Sigmoid colon (tissue), 7 donors: ENCODE measurements around the gene UNKL. TPM values are rescaled to one million over a fixed set of nuclear protein-coding genes. Genes with fewer than 3 reads are reported as not detected.

Source experiments
- DNase-seq: peaks from one replicate; pipeline ENCODE4 v3.0.0-alpha.2; 2019
- H3K27ac ChIP-seq, 4 donors: fragments of 200-600 bp; sonication (generic); one replicate each; pipeline ENCODE4 v1.5.1; 2016 to 2019; ENCODE audit warnings: mild to moderate bottlenecking in 1 of 4
- H3K27me3 ChIP-seq, 3 donors: fragments of 200-600 bp; sonication (generic); one replicate each; pipeline ENCODE4 v1.5.1; 2019; ENCODE audit warnings: mild to moderate bottlenecking in 1 of 3
- H3K36me3 ChIP-seq, 4 donors: fragments of 200-600 bp; sonication (generic); one replicate each; pipeline ENCODE4 v1.5.1; 2016 to 2019
- H3K4me1 ChIP-seq, 4 donors: fragments of 200-600 bp; sonication (generic); one replicate each; pipeline ENCODE4 v1.5.1; 2017 to 2019
- H3K4me3 ChIP-seq, 4 donors: fragments of 200-600 bp; sonication (generic); one replicate each; pipeline ENCODE4 v1.5.1; 2017 to 2019; ENCODE audit warnings: mild to moderate bottlenecking in 2 of 4, moderate library complexity in 1 of 4
- H3K9me3 ChIP-seq, 4 donors: fragments of 200-600 bp in 3 of 4; sonication (generic) in 3 of 4; one replicate each; pipeline versions ENCODE4 v1.5.1 to v1.6.1; 2013 to 2019
- CTCF ChIP-seq, 4 experiments: fragments of 450-650 bp in 3 of 4; fragments of 200-600 bp in 1 of 4; IDR thresholded peaks; one replicate each; pipeline ENCODE4 v1.5.1; 2016 to 2019; ENCODE audit warnings: antibody characterized with exemption in 4 of 4, mild to moderate bottlenecking in 3 of 4, moderate library complexity in 2 of 4
- EP300 ChIP-seq, 4 donors: sonication (generic); formaldehyde crosslinking; IDR thresholded peaks; one replicate each; pipeline ENCODE4 v1.6.1; 2017; ENCODE audit warnings: antibody characterized with exemption in 4 of 4
- POLR2A ChIP-seq, 2 donors: fragments of 450-650 bp; IDR thresholded peaks; one replicate each; pipeline ENCODE4 v1.6.1; 2016; ENCODE audit warnings: antibody characterized with exemption in 2 of 2, mild to moderate bottlenecking in 2 of 2, moderate library complexity in 2 of 2
- POLR2AphosphoS5 ChIP-seq, 4 donors: sonication (generic); formaldehyde crosslinking; IDR thresholded peaks; one replicate each; pipeline ENCODE4 v1.6.1; 2017; ENCODE audit warnings: antibody characterized with exemption in 4 of 4
- WGBS, 2 donors: extraction: QIAGEN DNeasy Blood & Tissue Kit; methylation state at CpG; one replicate each; pipeline ENCODE4 v1.1.7; 2013; 5-methylcytosine and 5-hydroxymethylcytosine counted together
- intact Hi-C: fragments of 100-400 bp; cut with DNase I; formaldehyde crosslinking; loops from one replicate; pipeline ENCODE4 v1.15.1; 2023
- polyA plus RNA-seq, 3 donors: library from polyadenylated mRNA; stranded (reverse); fragments of 200-250 nt; gene quantifications; one replicate each; pipeline ENCODE4 v1.2.3, GENCODE V29; 2013
- total RNA-seq, 4 donors: library from RNA; depleted of rRNA; stranded (reverse); fragments of >200 nt; gene quantifications; one replicate each; pipeline ENCODE4 v1.1.0, GENCODE V29; 2016
- donor health status: healthy with polysubstance abuse.
- donor health status: Bipolar disorder and iron deficiency.
- donor health status: healthy.

The UNKL gene
- total and polyA plus RNA-seq, 7 donors = 2.1 to 29.1 (median 19.6) TPM

GRCh38 chr16:1349951-1350350, 64.6 kb downstream of the UNKL start:
- peaks cover 0 to 39% (median 26%) of the 10 kb centered on the region in 4 donors for H3K4me1 ChIP-seq

DNA sequence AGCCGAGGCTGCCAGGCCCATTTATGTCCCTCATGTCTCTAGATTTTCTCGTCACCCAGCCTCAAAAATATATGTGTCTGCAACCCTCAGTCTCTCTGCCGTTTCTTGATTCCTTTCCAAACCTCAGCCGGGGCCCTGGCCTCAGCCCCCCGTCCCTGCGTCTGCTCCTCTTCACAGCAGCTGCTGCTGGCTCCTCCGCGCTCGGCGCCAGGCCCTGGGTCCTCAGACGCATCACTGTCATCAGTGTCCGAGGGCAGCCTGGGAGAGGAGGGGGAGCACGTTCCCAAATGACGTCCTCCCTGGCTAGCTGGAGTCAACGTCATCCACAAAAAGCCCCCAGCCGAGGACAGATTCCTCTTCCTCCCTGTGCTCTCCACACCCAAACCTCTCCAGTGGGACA, 65.2 kb downstream of the UNKL start:
- DNase-seq = no peak
- no peaks in the 10 kb centered on the region for H3K27me3 ChIP-seq
- WGBS, 2 donors = 90 to 91% methylated on average over 16 of the region's 16 CpGs
- H3K27ac ChIP-seq = no peak overlapping the region
- peaks cover 5 to 26% (median 13%) of the 10 kb centered on the region in 4 donors for H3K36me3 ChIP-seq
- H3K4me3 ChIP-seq = no peak overlapping the region
- peaks cover 0 to 39% (median 26%) of the 10 kb centered on the region in 4 donors for H3K4me1 ChIP-seq
- intact Hi-C loops = no loop called here
- no peak for TF ChIP-seq EP300 (IDR thresholded peaks at IDR 0.05)
- no peak for TF ChIP-seq CTCF (IDR thresholded peaks at IDR 0.05)
- no peak for TF ChIP-seq POLR2A (IDR thresholded peaks at IDR 0.05)
- TF ChIP-seq POLR2AphosphoS5 (IDR thresholded peaks at IDR 0.05) = no peak
- H3K9me3 ChIP-seq = no peaks in the 10 kb centered on the region

More at GRCh38 chr16:1349951-1350350, 64.6 kb downstream of the UNKL start:
- Histone ChIP-seq H3K4me3 (no peak overlapping the region), H3K27me3 (no peaks in the 10 kb centered on the region), H3K9me3 (no peaks in the 10 kb centered on the region), H3K36me3 (peaks cover 5 to 26% (median 13%) of the 10 kb centered on the region in 4 donors), H3K27ac (no peak overlapping the region)
- intact Hi-C loops = loop anchor here (5.0 kb wide), 1 partner anchor 38 kb away; no protein-coding TSS in a partner anchor
- DNase-seq = no peak
- WGBS, 2 donors = 96 to 97% methylated on average over 17 of the region's 17 CpGs
- TF ChIP-seq POLR2AphosphoS5 (IDR thresholded peaks at IDR 0.05) = no peak
- TF ChIP-seq POLR2A (IDR thresholded peaks at IDR 0.05) = no peak
- no peak for TF ChIP-seq EP300 (IDR thresholded peaks at IDR 0.05)
- TF ChIP-seq CTCF (IDR thresholded peaks at IDR 0.05) = no peak

- no peak for DNase-seq
- no peaks in the 10 kb centered on the region for H3K9me3 ChIP-seq
- no peaks in the 10 kb centered on the region for H3K27me3 ChIP-seq
- H3K4me3 ChIP-seq = no peak overlapping the region
- H3K36me3 ChIP-seq = peaks cover 5 to 26% (median 13%) of the 10 kb centered on the region in 4 donors
- 87 to 90% methylated on average over 14 of the region's 14 CpGs for WGBS, 2 donors
- peaks cover 0 to 36% (median 26%) of the 10 kb centered on the region in 4 donors for H3K4me1 ChIP-seq
- TF ChIP-seq POLR2A (IDR thresholded peaks at IDR 0.05) (no peak), CTCF (IDR thresholded peaks at IDR 0.05) (no peak), POLR2AphosphoS5 (IDR thresholded peaks at IDR 0.05) (no peak), EP300 (IDR thresholded peaks at IDR 0.05) (no peak)
- intact Hi-C loops = no loop called here
- no peak overlapping the region for H3K27ac ChIP-seq
Measured at GRCh38 chr16:1348926-1349325, 65.6 kb downstream of the UNKL start.

DNA sequence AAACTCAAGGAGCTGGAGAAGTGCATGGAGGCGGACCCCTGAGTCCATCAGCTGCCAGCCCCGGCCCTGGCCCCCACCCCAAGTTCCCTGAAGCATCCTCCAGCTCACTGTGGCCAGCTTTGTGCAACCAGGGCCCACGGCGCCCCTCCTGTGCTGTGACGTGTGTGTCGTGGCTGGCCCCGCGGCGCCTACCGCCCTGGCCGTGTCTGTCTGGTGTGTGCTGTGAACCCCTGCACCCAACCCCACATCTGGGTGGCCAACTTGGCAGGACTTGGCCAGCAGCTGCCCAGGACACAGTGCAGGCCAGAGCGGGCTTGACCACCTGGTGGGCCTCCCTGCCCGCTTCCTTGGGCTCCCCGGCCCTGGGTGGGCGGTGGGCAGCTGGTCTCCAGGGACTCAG, 66.1 kb downstream of the UNKL start:
- peaks cover 0 to 31% (median 25%) of the 10 kb centered on the region in 4 donors for H3K4me1 ChIP-seq
- H3K27me3 ChIP-seq = no peaks in the 10 kb centered on the region
- no peaks in the 10 kb centered on the region for H3K9me3 ChIP-seq
- WGBS, 2 donors = 94 to 97% methylated on average over 15 of the region's 15 CpGs
- peaks cover 5 to 26% (median 13%) of the 10 kb centered on the region in 4 donors for H3K36me3 ChIP-seq
- no peak overlapping the region for H3K4me3 ChIP-seq
- intact Hi-C loops = no loop called here
- no peak for DNase-seq
- TF ChIP-seq EP300 (IDR thresholded peaks at IDR 0.05) = no peak
- H3K27ac ChIP-seq = no peak overlapping the region

DNA sequence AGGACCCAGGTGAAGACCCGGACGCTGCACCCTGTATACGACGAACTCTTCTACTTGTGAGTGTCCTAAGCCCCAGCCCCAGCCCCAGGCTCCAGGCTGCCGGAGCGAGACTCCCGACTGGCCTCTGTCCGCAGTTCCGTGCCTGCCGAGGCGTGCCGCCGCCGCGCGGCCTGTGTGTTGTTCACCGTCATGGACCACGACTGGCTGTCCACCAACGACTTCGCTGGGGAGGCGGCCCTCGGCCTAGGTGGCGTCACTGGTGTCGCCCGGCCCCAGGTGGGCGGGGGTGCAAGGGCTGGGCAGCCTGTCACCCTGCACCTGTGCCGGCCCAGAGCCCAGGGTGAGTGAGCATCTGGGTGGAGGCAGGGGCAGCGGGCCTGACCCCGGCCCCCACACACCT, 66.5 kb downstream of the UNKL start:
- intact Hi-C loops = no loop called here
- peaks cover 5 to 26% (median 13%) of the 10 kb centered on the region in 4 donors for H3K36me3 ChIP-seq
- H3K4me1 ChIP-seq = peaks cover 0 to 31% (median 25%) of the 10 kb centered on the region in 4 donors
- TF ChIP-seq CTCF (IDR thresholded peaks at IDR 0.05) (no peak), POLR2A (IDR thresholded peaks at IDR 0.05) (no peak), EP300 (IDR thresholded peaks at IDR 0.05) (no peak), POLR2AphosphoS5 (IDR thresholded peaks at IDR 0.05) (no peak)
- no peaks in the 10 kb centered on the region for H3K27me3 ChIP-seq
- WGBS, 2 donors = 92% methylated on average over 29 of the region's 29 CpGs
- H3K27ac ChIP-seq = no peak overlapping the region
- no peaks in the 10 kb centered on the region for H3K9me3 ChIP-seq
- DNase-seq = no peak
- no peak overlapping the region for H3K4me3 ChIP-seq
